GM18511 (cell line): ENCODE data around the gene IFI16.
"Not testable (repeated sequence)": the region's sequence is repeated elsewhere in the genome, so short reads cannot be mapped to it uniquely, and the experiment has no call there.

Source experiments
- ATAC-seq: cut with Tn5 transposase; IDR thresholded peaks from one replicate; pipeline ENCODE4 v1.9.1; 2021; ENCODE audit warnings: mild to moderate bottlenecking, moderate library complexity; ENCODE audit not compliant: unreplicated experiment

IFI16 gene

GRCh38 chr1:159006210-159006807 lies 3.4 kb upstream of the IFI16 start:
- ATAC-seq, result not testable (repeated sequence)

- ATAC-seq, result no peak
Observed at GRCh38 chr1:159007726-159008125, 2.0 kb upstream of the IFI16 start.

DNA sequence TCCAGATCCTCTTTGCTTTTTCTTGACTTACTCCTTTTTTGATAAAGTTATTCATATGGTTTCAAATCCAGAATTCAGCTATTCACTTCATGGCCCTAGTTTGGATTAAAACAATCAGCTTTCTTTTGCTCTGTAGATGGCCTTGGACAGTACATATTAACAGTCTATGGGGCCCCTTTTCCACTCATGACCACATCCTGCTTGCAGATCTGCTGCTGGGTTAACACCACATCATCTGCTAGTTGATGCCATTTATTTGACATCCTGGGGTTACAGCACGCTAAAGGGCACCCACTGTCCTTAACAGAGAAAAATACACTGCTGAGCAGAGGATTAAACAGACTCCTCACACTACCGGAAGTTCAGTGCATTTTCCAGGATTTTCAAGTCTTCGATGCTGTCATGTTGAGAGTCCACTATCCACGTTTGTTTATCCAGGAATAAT lies 941 bp upstream of the IFI16 start:
- ATAC-seq, result peak; percentile 83

DNA sequence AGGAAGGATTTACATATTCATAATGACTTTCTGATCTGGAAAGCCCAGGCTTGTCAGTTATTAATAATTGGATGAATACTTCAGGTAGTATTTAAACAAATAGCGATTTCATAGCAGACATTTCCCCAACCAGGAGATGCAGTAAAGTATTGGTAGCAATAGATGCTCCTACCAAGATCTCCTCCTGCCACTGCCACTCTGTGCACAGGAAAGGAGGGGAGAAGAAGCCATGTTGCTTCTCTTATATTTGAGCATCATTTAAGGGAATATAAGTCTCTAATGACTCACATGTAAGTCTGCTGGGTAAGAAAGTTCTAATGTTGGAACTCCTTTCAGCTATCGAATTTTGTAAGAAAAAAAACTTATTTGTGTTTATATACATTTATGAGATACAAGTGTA lies 420 bp upstream of the IFI16 start:
- ATAC-seq, result peak; percentile 27

DNA sequence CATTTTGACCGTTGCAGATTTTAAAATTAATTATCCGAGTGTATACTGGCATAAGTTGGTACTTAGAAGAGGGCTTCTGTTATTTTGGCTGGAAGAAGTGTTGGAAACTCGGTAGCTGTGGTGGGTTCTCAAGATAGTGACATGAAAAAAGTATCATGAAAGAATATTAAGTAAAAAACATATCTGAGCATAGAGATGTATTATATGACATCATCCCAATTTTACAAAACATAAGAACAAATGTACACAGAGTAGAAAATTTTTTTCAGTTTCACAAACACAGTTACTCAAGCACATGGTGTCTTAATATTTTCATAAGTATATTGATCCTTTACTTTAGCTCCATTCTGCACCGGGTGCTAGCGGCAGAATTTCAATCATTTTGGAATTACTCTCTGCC lies 684 bp downstream of the IFI16 start:
- ATAC-seq, result no peak

GRCh38 chr1:159011001-159011400 lies 1.3 kb downstream of the IFI16 start:
- not testable (repeated sequence) for ATAC-seq

GRCh38 chr1:159011751-159012150 lies 2.0 kb downstream of the IFI16 start:
- ATAC-seq, result no peak

- peak; percentile 34 for ATAC-seq
Observed at GRCh38 chr1:159012495-159012894, 2.8 kb downstream of the IFI16 start.

DNA sequence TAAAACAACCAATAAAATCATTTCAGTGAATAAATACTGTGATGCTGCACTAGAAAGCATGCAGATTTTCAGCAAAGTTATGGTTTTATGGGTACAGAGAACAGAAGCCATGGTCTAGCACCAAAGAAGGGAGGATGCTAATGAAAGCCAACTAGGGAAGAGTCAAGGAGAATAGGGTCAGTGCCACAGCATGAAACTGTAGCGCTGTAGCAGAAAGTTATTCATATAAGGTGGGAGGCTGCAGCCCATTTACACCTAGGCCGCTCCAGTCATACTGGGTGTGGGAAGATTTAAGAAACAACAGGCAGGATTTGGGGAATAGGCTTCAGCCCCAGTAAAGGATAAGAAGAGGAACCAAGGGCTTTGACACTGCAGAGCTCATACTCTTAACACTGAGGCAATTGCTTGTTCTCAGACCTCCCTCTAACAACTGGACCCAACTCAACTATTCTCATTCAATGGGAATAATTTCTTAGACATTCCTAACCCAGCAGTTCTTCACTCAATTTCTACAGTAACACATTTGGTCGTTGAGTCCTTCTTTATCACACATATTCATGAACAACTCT lies 4.4 kb downstream of the IFI16 start:
- no peak for ATAC-seq

- ATAC-seq, result no peak
Observed at GRCh38 chr1:159014851-159015250, 5.1 kb downstream of the IFI16 start.

- ATAC-seq, result peak; percentile 96
Observed at GRCh38 chr1:159015440-159015909, 5.8 kb downstream of the IFI16 start.

DNA sequence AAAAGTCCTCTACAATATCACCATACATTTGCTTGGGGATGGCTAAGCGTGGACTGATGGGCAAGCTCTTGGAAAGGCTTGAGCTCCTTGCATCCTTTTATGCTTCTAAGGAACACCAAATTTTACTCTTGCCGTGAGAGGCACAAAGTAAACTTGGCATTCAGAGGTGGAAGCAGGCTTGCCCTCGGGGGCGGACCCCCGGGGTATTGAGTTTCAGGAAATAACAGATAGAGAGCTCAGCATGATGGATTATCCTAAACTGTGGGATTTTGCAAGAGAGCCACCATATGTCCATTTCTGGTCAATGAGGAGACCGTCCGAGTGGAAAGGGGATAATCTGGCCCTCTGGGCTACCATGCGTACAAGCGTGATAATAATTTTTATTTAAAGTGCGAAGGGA lies 14.0 kb downstream of the IFI16 start:
- ATAC-seq, result no peak

- no peak for ATAC-seq
Observed at GRCh38 chr1:159025043-159025442, 15.3 kb downstream of the IFI16 start.

- not testable (repeated sequence) for ATAC-seq
Observed at GRCh38 chr1:159026841-159027240, 17.1 kb downstream of the IFI16 start.

GRCh38 chr1:159030311-159030710 lies 20.6 kb downstream of the IFI16 start:
- no peak for ATAC-seq

- no peak for ATAC-seq
Observed at GRCh38 chr1:159030877-159031447, 21.3 kb downstream of the IFI16 start.

- ATAC-seq, result no peak
Observed at GRCh38 chr1:159040206-159040605, 30.5 kb downstream of the IFI16 start.

GRCh38 chr1:159040893-159041724 lies 31.4 kb downstream of the IFI16 start:
- ATAC-seq, result peak; percentile 54

- not testable (repeated sequence) for ATAC-seq
Observed at GRCh38 chr1:159046486-159046885, 36.8 kb downstream of the IFI16 start.

DNA sequence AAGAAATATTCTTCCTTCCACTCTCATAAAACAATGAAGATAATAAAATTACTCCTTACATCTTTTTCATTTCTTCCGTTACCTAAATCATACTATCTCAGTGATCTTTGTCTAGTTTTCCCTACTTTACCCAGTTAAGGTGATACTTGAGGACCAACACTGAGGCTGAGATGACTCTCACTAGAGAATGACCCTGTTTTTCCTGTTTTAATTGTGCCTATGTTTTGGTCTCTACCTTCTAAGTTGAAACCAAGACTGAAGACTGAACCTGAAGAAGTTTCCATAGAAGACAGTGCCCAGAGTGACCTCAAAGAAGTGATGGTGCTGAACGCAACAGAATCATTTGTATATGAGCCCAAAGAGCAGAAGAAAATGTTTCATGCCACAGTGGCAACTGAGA lies 41.7 kb downstream of the IFI16 start:
- no peak for ATAC-seq

DNA sequence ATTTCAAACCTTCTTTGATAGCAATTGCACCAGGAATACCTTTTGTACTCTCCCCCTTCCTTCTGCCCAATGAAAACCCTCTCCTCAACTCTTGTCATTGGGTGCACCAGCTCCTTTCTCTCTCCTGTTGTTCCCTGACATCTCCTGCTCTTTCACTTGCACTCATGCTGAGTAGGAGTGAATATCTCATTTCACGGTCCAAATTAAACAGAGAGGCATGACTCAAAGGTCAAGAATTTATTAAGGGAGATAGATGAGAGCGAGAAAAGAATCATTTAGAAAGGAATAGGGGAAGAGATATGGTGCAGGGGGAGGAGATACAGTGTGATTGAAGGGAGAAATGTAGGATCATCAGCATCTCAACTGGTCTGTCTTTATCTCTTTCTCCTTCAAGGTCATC lies 44.7 kb downstream of the IFI16 start:
- no peak for ATAC-seq
